SK-N-SH treated with all-trans-retinoic acid at 6 μM for 48 hours (cell line): ENCODE results near the gene STKLD1.

Experiments
- ATAC-seq: fragments of 200-7000 bp; cut with Tn5 transposase; 3 replicates; pipeline ENCODE4 v1.9.1; 2020; ENCODE audit warnings: mild to moderate bottlenecking, moderate library complexity
- ARNTL ChIP-seq: fragments of 450-650 bp; formaldehyde crosslinking; IDR thresholded peaks from 2 replicates; pipeline ENCODE4 v1.5.0; 2020; ENCODE audit warnings: low read depth, mild to moderate bottlenecking, moderate library complexity, borderline replicate concordance
- BACH2 ChIP-seq: fragments of 250-450 bp; sonication (Bioruptor Pico); IDR thresholded peaks from 2 replicates; pipeline ENCODE4 v1.9.0; 2021; ENCODE audit warnings: mild to moderate bottlenecking, borderline replicate concordance
- CREB5 ChIP-seq: fragments of 250-450 bp; sonication (Bioruptor Pico); IDR thresholded peaks from 2 replicates; pipeline ENCODE4 v1.5.1; 2020; ENCODE audit warnings: low read depth, mild to moderate bottlenecking, moderate library complexity
- TCF4 ChIP-seq: fragments of 250-450 bp; sonication (Bioruptor Pico); IDR thresholded peaks from 2 replicates; pipeline ENCODE4 v1.8.0; 2021; ENCODE audit warnings: mild to moderate bottlenecking, moderate library complexity, borderline replicate concordance
- TOX ChIP-seq: fragments of 250-450 bp; sonication (Bioruptor Pico); IDR thresholded peaks from 2 replicates; pipeline ENCODE4 v1.8.0; 2021; ENCODE audit warnings: mild to moderate bottlenecking, moderate library complexity, borderline replicate concordance
- ZNF70 ChIP-seq: fragments of 450-650 bp; formaldehyde crosslinking; IDR thresholded peaks from 2 replicates; pipeline ENCODE4 v1.5.0; 2020; ENCODE audit warnings: mild to moderate bottlenecking, moderate library complexity
- ZNF8 ChIP-seq: fragments of 450-650 bp; formaldehyde crosslinking; IDR thresholded peaks from 2 replicates; pipeline ENCODE4 v1.5.0; 2020; ENCODE audit warnings: mild to moderate bottlenecking, moderate library complexity

The STKLD1 gene

GRCh38 chr9:133454943-133455673 lies 78.9 kb downstream of the STKLD1 start:
- TF ChIP-seq CREB5 (CRISPR knock-in tag) (no peak), TCF4 (CRISPR knock-in tag) (no peak), TOX (CRISPR knock-in tag) (no peak), ZNF70 (no peak), ZNF8 (CRISPR knock-in tag) (no peak), BACH2 (no peak), ARNTL (CRISPR knock-in tag) (no peak)
- ATAC-seq = no peak
